DOHH2 (cell line): ENCODE results near the gene CAPN10.

ENCODE experiments used
- H3F3A ChIP-seq: fragments of 200-600 bp; sonication (generic), shearing (Covaris generic); 2 replicates; pipeline ENCODE4 v1.6.0; 2016; ENCODE audit warnings: antibody characterized with exemption, mild to moderate bottlenecking; ENCODE audit not compliant: control insufficient read depth, insufficient read depth
- H3K27ac ChIP-seq: fragments of 200-600 bp; sonication (generic); 2 replicates; pipeline ENCODE4 v1.5.1; 2014; ENCODE audit warnings: low read depth, mild to moderate bottlenecking, low read length, moderate library complexity
- H3K27me3 ChIP-seq: fragments of 200-600 bp; sonication (generic); 2 replicates; pipeline ENCODE4 v1.6.1; 2014; ENCODE audit warnings: mild to moderate bottlenecking, low read length, mixed read lengths; ENCODE audit not compliant: control insufficient read depth
- H3K36me3 ChIP-seq: fragments of 200-600 bp; sonication (generic); 2 replicates; pipeline ENCODE4 v1.6.1; 2014; ENCODE audit warnings: mild to moderate bottlenecking, low read length, moderate library complexity, mixed read lengths; ENCODE audit not compliant: control insufficient read depth
- H3K4me1 ChIP-seq: fragments of 200-600 bp; sonication (generic); 2 replicates; pipeline ENCODE4 v1.6.1; 2014; ENCODE audit warnings: mild to moderate bottlenecking, low read length, mixed read lengths; ENCODE audit not compliant: control insufficient read depth
- H3K4me2 ChIP-seq: fragments of 200-600 bp; sonication (generic); 2 replicates; pipeline ENCODE4 v1.6.0; 2014; ENCODE audit warnings: mild to moderate bottlenecking, low read length, moderate library complexity
- H3K4me3 ChIP-seq: fragments of 200-600 bp; sonication (generic); 2 replicates; pipeline ENCODE4 v1.5.1; 2014; ENCODE audit warnings: mild to moderate bottlenecking, low read length, mixed read lengths
- H3K79me2 ChIP-seq: fragments of 200-600 bp; sonication (generic); 2 replicates; pipeline ENCODE4 v1.6.1; 2014; ENCODE audit warnings: mild to moderate bottlenecking, low read length, mixed read lengths; ENCODE audit not compliant: control insufficient read depth
- H3K9me2 ChIP-seq: fragments of 200-600 bp; sonication (generic); replicated peaks from 2 replicates; pipeline ENCODE4 v1.6.1; 2014; ENCODE audit warnings: mild to moderate bottlenecking, low read length, mixed read lengths; ENCODE audit not compliant: control insufficient read depth
- H3K9me3 ChIP-seq: fragments of 200-600 bp; sonication (generic); 2 replicates; pipeline ENCODE4 v1.6.1; 2014; ENCODE audit warnings: antibody characterized with exemption, low read length, mixed read lengths; ENCODE audit not compliant: control insufficient read depth, insufficient read depth
- H4K20me1 ChIP-seq: fragments of 200-600 bp; sonication (generic); 2 replicates; pipeline ENCODE4 v1.6.0; 2014; ENCODE audit warnings: low read depth, mild to moderate bottlenecking, antibody characterized with exemption, low read length, moderate library complexity; ENCODE audit not compliant: control insufficient read depth, insufficient read depth
- EZH2phosphoT487 ChIP-seq: fragments of 200-600 bp; sonication (generic); IDR thresholded peaks from 2 replicates; pipeline ENCODE4 v1.6.1; 2017; ENCODE audit warnings: borderline replicate concordance, mild to moderate bottlenecking, antibody characterized with exemption, low read length, moderate library complexity, mixed read lengths
- TF ChIP-seq, protein P1 (sequence below): fragments of 200-600 bp; sonication (generic); IDR thresholded peaks from one replicate; pipeline ENCODE4 v1.5.1; 2014; ENCODE audit warnings: antibody characterized with exemption, mild to moderate bottlenecking, low read depth, low read length; ENCODE audit not compliant: poor library complexity, severe bottlenecking

The CAPN10 gene

DNA sequence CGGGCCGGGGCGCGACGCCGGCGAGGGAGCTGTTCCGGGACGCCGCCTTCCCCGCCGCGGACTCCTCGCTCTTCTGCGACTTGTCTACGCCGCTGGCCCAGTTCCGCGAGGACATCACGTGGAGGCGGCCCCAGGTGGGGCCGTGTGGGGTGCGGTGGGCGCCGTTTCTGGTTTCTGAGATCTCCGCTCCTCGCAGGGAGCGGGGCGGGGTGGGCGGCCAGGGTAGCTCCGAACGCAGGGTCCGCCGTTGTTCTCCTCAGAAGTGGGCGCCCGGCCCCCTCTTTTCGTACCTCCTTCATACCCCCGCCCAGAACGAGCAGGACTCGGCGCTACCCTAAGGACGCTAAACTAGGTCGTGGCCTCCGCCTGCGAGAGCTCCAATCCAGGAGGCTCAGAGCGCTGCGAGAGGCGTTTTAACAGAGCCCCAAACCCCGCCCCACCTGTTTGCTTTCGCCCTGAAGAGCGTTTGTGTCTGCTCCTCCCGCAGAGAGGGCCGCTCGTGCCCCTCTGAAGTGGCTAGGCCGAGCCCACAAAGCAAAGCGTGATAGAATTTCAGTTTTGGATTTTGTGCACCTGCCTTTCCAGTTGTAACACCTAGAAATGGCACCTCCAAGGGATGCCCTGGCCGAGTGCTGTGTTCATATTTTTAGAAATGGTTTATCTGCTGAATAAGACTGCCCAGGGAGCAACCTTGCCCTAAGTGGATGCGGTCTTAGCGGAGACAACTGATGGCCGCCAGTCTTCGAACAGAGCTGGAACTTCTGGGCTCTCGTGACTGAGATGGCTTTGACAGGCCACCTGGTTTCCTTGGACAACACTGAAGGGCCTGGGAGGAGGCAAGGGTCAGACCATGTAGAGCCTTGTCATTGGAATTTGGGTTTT lies 626 bp downstream of the CAPN10 start:
- Histone ChIP-seq H3K27ac (peak overlapping the region; percentile 98), H3K36me3 (peaks cover 60% of the 10 kb centered on the region)

DNA sequence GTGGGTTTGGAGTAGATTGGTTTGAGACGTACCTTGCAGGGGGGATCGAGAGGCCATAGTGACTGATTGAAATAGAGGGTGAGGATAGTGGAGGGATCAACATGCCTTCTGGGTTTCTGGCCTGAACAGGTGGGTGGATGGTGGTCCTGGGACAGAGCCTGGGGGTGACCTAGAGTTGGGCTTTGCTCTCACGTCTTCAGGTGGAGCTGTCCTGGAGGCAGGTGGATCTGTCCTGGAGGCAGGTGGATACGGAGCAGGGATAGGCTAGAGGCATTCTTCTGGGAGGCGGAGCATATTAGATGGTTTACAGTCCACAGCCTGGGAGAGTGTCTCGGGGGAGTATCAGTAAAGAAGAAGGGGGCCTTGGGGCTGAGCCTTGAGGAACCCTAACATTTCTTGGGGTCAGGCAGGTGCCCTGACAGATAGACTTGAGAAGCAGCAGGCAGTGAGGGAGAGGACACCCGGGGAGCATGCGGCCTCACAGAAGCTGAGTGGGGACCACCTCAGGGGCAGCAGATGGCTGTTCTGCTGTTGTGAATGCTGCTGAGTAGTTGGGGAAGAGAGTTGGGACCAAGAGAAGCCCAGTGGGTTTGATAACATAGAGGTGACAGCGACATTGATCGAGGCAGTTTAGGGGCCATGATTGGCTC lies 1.6 kb downstream of the CAPN10 start:
- no peaks in the 10 kb centered on the region for H3K27me3 ChIP-seq
- no peaks in the 10 kb centered on the region for H3K9me3 ChIP-seq
- H3K4me2 ChIP-seq: peak overlapping the region; percentile 96
- peak overlapping the region; percentile 78 for H3K4me3 ChIP-seq
- no peaks in the 10 kb centered on the region for H3K9me2 ChIP-seq
- H4K20me1 ChIP-seq: peaks cover 13% of the 10 kb centered on the region
- TF ChIP-seq EZH2phosphoT487: no peak
- TF ChIP-seq, protein P1, sequence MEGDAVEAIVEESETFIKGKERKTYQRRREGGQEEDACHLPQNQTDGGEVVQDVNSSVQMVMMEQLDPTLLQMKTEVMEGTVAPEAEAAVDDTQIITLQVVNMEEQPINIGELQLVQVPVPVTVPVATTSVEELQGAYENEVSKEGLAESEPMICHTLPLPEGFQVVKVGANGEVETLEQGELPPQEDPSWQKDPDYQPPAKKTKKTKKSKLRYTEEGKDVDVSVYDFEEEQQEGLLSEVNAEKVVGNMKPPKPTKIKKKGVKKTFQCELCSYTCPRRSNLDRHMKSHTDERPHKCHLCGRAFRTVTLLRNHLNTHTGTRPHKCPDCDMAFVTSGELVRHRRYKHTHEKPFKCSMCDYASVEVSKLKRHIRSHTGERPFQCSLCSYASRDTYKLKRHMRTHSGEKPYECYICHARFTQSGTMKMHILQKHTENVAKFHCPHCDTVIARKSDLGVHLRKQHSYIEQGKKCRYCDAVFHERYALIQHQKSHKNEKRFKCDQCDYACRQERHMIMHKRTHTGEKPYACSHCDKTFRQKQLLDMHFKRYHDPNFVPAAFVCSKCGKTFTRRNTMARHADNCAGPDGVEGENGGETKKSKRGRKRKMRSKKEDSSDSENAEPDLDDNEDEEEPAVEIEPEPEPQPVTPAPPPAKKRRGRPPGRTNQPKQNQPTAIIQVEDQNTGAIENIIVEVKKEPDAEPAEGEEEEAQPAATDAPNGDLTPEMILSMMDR: no peak
- peaks cover 55% of the 10 kb centered on the region for H3K36me3 ChIP-seq
- H3F3A ChIP-seq: peaks cover 18% of the 10 kb centered on the region
- no peak overlapping the region for H3K27ac ChIP-seq
- peaks cover 39% of the 10 kb centered on the region for H3K4me1 ChIP-seq
- peaks cover 85% of the 10 kb centered on the region for H3K79me2 ChIP-seq

More for the DNA sequence above, 626 bp downstream of the CAPN10 start:
- Histone ChIP-seq H3K4me2 (peak overlapping the region; percentile 96), H3F3A (peaks cover 18% of the 10 kb centered on the region), H3K4me3 (peak overlapping the region; percentile 78), H3K9me3 (no peaks in the 10 kb centered on the region), H3K4me1 (peaks cover 49% of the 10 kb centered on the region), H4K20me1 (peaks cover 13% of the 10 kb centered on the region), H3K27me3 (no peaks in the 10 kb centered on the region), H3K79me2 (peaks cover 85% of the 10 kb centered on the region), H3K9me2 (no peaks in the 10 kb centered on the region)
- TF ChIP-seq EZH2phosphoT487: no peak
- TF ChIP-seq, protein P1: no peak

DNA sequence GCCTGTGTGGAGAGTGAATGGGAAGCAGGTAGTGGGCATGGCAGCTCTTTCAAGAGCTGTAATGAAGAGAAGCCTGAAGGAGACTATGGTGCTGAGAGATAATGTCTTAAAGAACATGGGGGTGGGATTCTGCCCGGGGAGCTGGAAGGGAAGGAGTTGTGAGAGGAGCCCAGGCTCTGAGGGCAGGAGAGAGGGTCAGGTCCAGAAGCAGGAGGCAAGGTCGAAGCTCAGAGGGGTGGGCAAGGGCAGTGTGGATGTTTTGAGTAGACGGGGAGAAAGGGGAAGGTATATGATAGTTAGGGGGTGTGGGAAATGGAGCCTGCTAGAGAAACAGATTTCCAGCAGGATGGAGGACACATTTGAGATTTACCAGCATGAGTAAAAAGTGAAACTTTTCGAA lies 2.1 kb downstream of the CAPN10 start:
- peaks cover 85% of the 10 kb centered on the region for H3K79me2 ChIP-seq
- peaks cover 34% of the 10 kb centered on the region for H3K4me1 ChIP-seq
- H3K27me3 ChIP-seq: no peaks in the 10 kb centered on the region
- H4K20me1 ChIP-seq: peaks cover 13% of the 10 kb centered on the region
- peaks cover 18% of the 10 kb centered on the region for H3F3A ChIP-seq
- H3K4me2 ChIP-seq: peak overlapping the region; percentile 96
- H3K9me2 ChIP-seq: no peaks in the 10 kb centered on the region
- H3K27ac ChIP-seq: no peak overlapping the region
- TF ChIP-seq, protein P1: no peak
- no peak for TF ChIP-seq EZH2phosphoT487
- no peak overlapping the region; the same call in 1 of the 2 replicates for H3K4me3 ChIP-seq
- H3K36me3 ChIP-seq: peaks cover 49% of the 10 kb centered on the region
- no peaks in the 10 kb centered on the region for H3K9me3 ChIP-seq
